ENCODE measurements around the gene SLC44A2. TPM values are rescaled to one million over a fixed set of nuclear protein-coding genes. Genes with fewer than 3 reads are reported as not detected.

SLC44A2 gene
- total RNA-seq, 1 experiment from 2014 or later: 130 TPM

- H3K4me3 Mint-ChIP-seq (ENCODE audit: low read depth, unreplicated experiment): no peak overlapping the region
Observed at GRCh38 chr19:10681658-10682057, 56.3 kb downstream of the SLC44A2 start.

GRCh38 chr19:10682397-10683063 lies 57.2 kb downstream of the SLC44A2 start:
- Mint-ChIP-seq H3K27me3 (ENCODE audit: unreplicated experiment) (no peaks in the 10 kb centered on the region), H3K9me3 (ENCODE audit: low read depth, unreplicated experiment) (no peaks in the 10 kb centered on the region), H3K4me1 (ENCODE audit: low read depth, unreplicated experiment) (no peaks in the 10 kb centered on the region), H3K36me3 (ENCODE audit: insufficient read depth, unreplicated experiment) (peaks cover 63% of the 10 kb centered on the region), H3K27ac (ENCODE audit: unreplicated experiment) (no peak overlapping the region), H3K4me3 (ENCODE audit: low read depth, unreplicated experiment) (no peak overlapping the region)
- intact Hi-C loops (cut with micrococcal nuclease; ENCODE audit: unreplicated experiment): no loop called here
- no peak for TF ChIP-seq CTCF (IDR thresholded peaks at IDR 0.05; ENCODE audit: unreplicated experiment)
- no TSS peak for BruUV-seq (replicated peaks)
- CTCF ChIA-PET: interaction anchor here (0.6 kb wide), 1 partner anchor 210 kb away, joined by 5 read pairs; no protein-coding TSS in a partner anchor
- DNase-seq: no peak

More at GRCh38 chr19:10681658-10682057, 56.3 kb downstream of the SLC44A2 start:
- Mint-ChIP-seq H3K27me3 (ENCODE audit: unreplicated experiment) (no peaks in the 10 kb centered on the region), H3K4me1 (ENCODE audit: low read depth, unreplicated experiment) (no peaks in the 10 kb centered on the region), H3K27ac (ENCODE audit: unreplicated experiment) (no peak overlapping the region), H3K36me3 (ENCODE audit: insufficient read depth, unreplicated experiment) (peaks cover 60% of the 10 kb centered on the region), H3K9me3 (ENCODE audit: low read depth, unreplicated experiment) (no peaks in the 10 kb centered on the region)
- BruUV-seq (replicated peaks): no TSS peak
- intact Hi-C loops (cut with micrococcal nuclease; ENCODE audit: unreplicated experiment): no loop called here
- CTCF ChIA-PET: no interaction called here
- no peak for DNase-seq
- TF ChIP-seq CTCF (IDR thresholded peaks at IDR 0.05; ENCODE audit: unreplicated experiment): no peak

GRCh38 chr19:10683064-10683426 lies 57.7 kb downstream of the SLC44A2 start:
- Mint-ChIP-seq H3K4me3 (ENCODE audit: low read depth, unreplicated experiment) (no peak overlapping the region), H3K36me3 (ENCODE audit: insufficient read depth, unreplicated experiment) (peaks cover 64% of the 10 kb centered on the region), H3K27me3 (ENCODE audit: unreplicated experiment) (no peaks in the 10 kb centered on the region), H3K27ac (ENCODE audit: unreplicated experiment) (no peak overlapping the region), H3K4me1 (ENCODE audit: low read depth, unreplicated experiment) (no peaks in the 10 kb centered on the region), H3K9me3 (ENCODE audit: low read depth, unreplicated experiment) (no peaks in the 10 kb centered on the region)
- CTCF ChIA-PET: interaction anchor here (0.6 kb wide), 1 partner anchor 211 kb away, joined by 5 read pairs; no protein-coding TSS in a partner anchor
- DNase-seq: no peak
- intact Hi-C loops (cut with micrococcal nuclease; ENCODE audit: unreplicated experiment): no loop called here
- TF ChIP-seq CTCF (IDR thresholded peaks at IDR 0.05; ENCODE audit: unreplicated experiment): no peak
- no TSS peak for BruUV-seq (replicated peaks)

- no peak overlapping the region for H3K4me3 Mint-ChIP-seq (ENCODE audit: low read depth, unreplicated experiment)
- no peak for DNase-seq
- no TSS peak for BruUV-seq (replicated peaks)
- H3K27me3 Mint-ChIP-seq (ENCODE audit: unreplicated experiment): no peaks in the 10 kb centered on the region
- H3K9me3 Mint-ChIP-seq (ENCODE audit: low read depth, unreplicated experiment): no peaks in the 10 kb centered on the region
- no peaks in the 10 kb centered on the region for H3K4me1 Mint-ChIP-seq (ENCODE audit: low read depth, unreplicated experiment)
- CTCF ChIA-PET: no interaction called here
- TF ChIP-seq CTCF (IDR thresholded peaks at IDR 0.05; ENCODE audit: unreplicated experiment): no peak
- H3K36me3 Mint-ChIP-seq (ENCODE audit: insufficient read depth, unreplicated experiment): peaks cover 65% of the 10 kb centered on the region
- intact Hi-C loops (cut with micrococcal nuclease; ENCODE audit: unreplicated experiment): no loop called here
- no peak overlapping the region for H3K27ac Mint-ChIP-seq (ENCODE audit: unreplicated experiment)
Observed at GRCh38 chr19:10683582-10683981, 58.2 kb downstream of the SLC44A2 start.
